Stimulated activated CD8-positive, alpha-beta memory T cell treated with anti-CD3 and anti-CD28 coated beads, Interleukin-2, amount 100 ng/mL, for 48 hours (primary cell): ENCODE measurements around the gene DRC1.
A peak's percentile ranks its signal among the peaks of the same experiment; 100 is the strongest.
"Not testable (repeated sequence)": the region's sequence is repeated elsewhere in the genome, so short reads cannot be mapped to it uniquely, and the experiment has no call there.

Experiments
- DNase-seq, 2 donors: peaks; one replicate each; pipeline ENCODE4 v3.0.0-alpha.2; 2020; ENCODE audit warnings: low read depth in 2 of 2

The DRC1 gene

DNA sequence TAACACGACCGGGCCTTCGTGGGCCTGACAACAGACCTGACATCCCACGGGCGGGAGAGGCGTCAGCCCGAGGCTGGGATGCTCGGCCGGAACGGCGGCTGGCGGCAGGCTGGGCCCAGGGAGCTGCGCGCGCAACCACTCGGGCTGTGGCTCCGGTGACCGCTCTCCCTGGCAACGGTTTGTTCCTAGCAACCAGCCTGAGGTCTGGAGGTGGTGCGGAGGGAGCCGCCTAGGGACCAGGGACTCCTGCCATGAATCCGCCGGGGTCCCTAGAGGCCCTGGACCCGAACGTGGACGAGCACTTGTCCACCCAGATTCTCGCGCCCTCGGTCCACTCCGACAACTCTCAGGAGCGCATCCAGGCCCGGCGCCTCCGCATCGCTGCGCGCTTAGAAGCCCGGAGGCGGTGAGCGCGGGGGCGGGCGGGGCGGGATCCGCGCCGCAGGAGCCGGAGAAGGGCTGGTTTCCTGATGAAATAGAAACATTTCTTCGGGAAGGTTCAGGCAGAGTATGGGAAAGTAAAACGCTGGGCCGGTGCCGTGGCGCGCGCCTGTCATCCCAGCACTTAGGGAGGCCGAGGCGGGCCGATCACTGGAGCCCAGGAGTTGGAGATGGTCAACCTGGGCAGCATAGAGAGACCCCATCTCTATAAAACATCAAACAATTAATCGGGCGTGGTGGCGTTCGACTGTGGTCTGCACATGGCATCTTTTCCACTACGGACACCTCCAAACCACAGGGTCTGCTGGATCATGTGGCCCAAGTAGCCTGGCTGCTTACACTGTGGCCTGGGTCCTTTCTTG lies at the start of gene DRC1:
DRC1 (plus strand) TSS at position 182 of the 803 bp plus-strand sequence; CDS start at position 252, 70 bp downstream.
- peak in 1 of 2 donors; percentile 32 for DNase-seq

DNA sequence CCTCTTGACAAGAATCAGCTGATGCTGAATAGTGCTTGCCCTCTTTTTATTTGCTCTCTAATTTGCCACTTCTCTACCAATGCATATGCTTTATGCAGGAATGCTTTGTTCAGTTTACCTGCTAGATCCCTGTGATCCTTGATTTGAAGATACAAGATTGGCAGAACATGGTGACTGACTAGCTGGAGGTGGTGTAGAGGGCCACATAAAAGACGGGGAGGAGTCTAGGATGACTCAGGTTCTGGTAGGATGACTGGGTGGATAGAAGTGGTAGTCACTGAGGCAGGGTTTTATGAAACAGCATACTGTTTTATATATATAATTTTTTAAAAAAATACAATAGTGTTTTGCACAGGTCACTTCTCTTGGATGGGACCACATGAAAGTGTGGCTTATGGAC lies 48.8 kb upstream of the DRC1 start:
- DNase-seq, result no peak

DNA sequence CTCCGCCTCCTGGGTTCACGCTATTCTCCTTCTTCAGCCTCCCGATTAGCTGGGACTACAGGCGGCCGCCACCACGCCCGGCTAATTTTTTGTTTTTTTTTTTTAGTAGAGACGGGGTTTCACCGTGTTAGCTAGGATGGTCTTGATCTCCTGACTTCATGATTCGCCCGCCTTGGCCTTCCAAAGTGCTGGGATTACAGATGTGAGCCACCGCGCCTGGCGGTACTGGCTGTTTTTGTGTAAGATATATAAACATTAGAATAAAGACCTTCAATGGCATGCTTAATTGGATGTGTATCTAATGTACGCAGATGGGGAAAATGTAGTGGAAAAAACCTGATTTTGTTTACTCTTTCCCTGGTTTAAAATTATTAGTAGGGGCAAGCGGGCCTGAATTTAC lies 47.3 kb upstream of the DRC1 start:
- DNase-seq, result not testable (repeated sequence)

DNA sequence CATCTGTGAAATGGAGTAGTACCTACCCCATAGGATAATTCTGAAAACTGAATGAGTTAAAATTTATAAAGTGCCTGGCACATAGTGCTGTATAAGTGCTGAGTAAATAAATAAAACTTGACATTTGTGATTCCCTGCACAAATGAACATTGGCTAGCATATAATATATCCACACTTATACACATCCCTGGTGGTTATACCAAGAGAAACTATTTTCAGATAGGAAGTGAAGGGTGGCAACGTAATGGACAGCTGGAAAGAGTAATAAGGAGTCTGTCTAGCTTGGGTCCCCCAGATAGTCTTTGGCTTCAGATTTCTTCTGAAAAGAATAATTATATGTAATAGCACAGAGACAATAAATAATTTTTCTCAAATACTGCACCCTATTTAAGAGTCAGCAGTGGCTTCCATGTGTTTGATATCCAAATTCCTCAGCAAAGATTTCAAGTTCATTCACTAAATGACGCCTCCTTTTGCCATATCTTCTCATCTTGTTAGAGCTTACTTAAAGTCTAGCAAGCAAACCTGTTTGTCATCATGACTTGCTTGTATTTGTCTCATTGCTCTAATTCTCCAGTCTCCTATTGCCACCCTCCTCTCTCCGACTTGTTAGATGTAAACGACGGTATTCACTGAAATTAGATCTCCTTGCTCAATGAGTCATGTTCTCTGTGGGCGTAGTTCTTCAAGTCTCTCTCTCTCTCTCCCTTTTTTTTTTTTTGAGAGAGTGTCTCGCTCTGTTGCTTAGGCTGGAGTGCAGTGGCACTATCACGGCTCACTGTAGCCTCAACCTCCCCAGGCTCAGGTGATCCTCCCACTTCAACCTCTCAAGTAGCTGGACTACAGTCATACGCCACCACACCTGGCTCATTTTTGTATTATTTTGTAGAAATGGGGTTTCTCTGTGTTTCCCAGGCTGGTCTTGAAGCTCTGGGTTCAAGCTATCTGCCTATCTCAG lies 46.4 kb upstream of the DRC1 start:
- DNase-seq, result no peak

DNA sequence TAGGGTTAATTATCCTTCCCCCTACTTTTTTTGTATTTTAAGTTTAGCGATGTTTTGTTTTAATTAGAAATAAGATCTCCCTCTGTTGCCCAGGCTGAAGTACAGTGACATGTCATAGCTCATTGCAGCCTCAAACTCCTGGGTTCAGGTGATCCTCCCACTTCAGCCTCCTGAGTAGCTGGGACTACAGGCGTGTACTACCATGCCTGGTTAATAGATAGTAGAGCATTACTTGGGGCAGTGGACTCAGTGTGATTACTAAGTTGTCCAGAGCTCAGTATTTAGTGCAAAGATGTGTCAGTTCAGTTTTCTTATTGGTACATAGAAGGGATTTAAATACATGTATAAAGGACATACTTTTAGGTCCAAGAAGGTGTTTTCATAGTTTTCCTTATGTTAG lies 45.6 kb upstream of the DRC1 start:
- no peak for DNase-seq

DNA sequence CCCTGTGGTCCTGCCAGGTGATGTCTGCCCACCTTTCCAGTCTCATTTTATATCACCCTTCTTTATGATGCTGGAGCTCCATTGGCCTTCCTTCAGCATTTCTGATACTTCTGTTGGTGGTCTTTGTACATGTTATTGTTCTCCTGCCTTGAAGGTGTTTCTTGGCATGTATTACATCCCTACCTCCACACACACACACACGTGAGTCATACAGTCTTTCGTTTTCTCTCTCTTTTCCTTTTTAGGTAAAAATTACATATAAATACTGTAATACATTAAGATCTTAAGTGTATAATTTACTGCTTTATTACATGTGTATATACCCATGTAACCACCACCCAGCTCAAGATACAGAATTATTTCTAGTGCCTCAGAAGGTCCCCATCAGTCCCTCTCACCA lies 44.9 kb upstream of the DRC1 start:
- no peak for DNase-seq

DNA sequence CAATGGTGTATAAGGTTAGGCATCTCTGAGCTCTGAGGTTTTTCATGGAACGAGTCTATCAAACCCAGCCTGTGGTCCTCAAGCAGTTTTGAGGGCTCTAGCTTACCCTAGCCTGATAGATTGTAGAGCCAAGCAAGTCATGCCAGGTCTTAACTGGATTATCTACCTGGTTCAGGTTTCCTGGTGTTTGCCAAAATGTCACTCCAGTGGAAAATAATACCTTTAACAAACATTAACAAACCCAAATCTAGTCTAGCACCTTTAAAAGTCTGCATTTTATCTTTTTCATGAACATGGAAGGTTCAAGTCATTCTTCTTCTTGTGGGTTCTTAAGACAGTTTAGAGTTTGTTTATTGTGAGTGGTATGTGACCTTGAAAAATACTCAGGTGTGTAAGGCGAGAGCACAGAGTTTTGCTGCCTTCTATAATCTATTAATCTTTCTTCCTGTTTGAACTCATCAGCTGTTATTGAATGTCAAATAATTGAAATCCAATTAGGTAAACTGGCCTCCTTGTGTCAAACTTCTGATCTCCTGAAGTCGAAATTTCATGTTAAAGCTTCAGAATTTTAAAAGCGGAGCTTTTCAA lies 41.7 kb upstream of the DRC1 start:
- no peak for DNase-seq

DNA sequence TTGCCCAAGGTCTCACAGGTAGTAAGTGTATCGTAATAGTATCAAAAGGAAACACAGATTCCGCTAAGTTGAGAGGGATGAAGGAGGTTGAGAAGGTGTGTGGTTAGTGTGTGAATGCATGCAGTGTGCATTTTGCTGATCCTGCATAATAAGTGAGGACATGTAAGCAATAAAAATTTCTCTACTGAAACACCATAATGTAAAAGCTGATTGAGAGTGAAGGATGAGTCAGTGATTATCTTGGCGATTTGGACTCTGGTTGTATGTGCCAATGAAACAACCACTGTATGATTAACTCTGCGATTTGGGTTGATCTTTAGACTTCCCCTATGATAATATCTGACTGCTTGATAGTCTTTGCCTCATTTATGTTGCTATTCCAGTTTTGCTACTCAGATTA lies 38.4 kb upstream of the DRC1 start:
- no peak for DNase-seq

DNA sequence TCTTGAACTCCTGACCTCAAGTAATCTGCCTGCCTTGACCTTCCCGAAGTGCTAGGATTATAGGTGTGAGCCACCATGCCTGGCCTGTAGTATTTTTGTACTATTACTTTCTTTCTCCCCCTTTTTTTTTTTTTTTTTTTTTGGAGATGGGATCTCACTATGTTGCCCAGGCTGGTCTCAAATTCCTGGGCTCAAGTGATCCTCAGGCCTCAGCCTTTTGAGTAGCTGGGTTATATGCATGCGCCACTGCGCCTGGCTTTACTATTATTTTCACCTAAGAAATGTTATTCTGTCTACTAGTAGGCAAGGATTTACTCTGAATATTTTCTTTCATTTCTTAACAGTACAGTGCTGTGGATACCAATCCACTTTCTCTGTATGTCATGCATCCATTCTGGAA lies 37.8 kb upstream of the DRC1 start:
- DNase-seq, result no peak

DNA sequence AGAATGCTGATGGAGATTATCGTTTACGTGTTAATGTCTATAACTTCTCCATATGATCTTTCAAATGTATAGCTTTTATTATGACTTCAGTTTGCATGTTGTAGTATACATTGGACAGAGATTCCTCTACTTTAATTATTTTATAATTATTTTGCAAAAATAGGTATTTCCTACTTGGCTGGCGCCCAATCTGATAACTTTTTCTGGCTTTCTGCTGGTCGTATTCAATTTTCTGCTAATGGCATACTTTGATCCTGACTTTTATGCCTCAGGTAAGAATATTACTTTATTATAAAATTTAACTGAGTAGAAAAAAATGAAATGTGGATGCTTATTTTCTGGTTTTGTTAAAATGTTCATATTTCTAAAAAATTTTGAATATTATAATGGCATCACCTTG lies 37.1 kb upstream of the DRC1 start:
- no peak for DNase-seq

DNA sequence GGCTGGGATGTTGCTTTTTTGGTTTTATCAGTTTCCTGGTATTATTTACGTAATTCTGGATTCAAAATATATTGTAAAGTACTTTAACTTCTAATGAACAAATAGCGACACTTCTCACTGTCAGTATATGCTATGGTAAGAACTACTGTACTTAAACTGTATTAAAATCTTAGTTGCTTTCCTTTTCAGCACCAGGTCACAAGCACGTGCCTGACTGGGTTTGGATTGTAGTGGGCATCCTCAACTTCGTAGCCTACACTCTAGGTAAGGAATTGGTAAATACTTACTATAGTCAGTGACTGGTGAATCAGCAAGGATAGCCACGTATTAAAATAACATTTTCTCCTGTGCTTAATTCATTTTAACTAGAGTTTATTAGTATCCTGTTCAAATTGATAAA lies 34.8 kb upstream of the DRC1 start:
- no peak for DNase-seq

DNA sequence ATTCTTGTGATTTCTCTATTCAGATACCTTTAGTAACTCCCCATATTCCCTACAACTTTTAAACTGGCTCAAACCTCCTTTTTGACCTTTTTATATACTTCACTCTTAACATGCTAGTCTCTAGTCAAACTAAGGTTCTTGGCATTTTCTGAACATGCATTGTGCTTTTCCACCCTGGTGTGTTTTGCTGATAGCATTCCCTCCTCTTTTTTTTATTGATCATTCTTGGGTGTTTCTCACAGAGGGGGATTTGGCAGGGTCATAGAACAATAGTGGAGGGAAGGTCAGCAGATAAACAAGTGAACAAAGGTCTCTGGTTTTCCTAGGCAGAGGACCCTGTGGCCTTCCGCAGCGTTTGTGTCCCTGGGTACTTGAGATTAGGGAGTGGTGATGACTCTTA lies 32.1 kb upstream of the DRC1 start:
- DNase-seq, result not testable (repeated sequence)

DNA sequence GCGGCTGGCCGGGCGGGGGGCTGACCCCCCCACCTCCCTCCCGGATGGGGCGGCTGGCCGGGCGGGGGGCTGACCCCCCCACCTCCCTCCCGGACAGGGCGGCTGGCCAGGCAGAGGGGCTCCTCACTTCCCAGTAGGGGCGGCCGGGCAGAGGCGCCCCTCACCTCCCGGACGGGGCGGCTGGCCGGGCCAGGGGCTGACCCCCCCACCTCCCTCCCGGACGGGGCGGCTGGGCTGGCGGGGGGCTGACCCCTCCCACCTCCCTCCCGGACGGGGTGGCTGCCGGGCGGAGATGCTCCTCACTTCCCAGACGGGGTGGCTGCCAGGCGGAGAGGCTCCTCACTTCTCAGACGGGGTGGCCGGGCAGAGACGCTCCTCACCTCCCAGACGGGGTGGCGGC lies 30.8 kb upstream of the DRC1 start:
- DNase-seq, result not testable (repeated sequence)

DNA sequence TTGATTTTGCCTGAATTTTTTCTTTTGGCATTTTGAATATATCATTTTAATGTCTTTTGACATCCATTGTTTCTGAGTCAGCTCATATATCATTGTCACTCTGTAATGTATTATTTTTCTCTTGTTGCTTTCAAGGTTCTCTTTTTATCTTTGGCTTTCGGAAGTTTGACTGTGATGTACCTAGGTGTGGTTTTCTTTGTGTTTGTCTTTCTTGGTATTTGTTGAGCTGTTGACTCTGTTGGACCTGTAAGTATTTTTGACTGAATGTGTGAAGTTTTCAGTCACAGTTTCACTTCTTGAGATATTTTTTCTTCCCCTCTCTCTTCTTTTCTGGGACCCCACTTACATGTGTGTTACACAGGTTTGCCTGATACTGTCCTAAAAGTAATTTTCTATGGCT lies 24.9 kb upstream of the DRC1 start:
- no peak for DNase-seq

DNA sequence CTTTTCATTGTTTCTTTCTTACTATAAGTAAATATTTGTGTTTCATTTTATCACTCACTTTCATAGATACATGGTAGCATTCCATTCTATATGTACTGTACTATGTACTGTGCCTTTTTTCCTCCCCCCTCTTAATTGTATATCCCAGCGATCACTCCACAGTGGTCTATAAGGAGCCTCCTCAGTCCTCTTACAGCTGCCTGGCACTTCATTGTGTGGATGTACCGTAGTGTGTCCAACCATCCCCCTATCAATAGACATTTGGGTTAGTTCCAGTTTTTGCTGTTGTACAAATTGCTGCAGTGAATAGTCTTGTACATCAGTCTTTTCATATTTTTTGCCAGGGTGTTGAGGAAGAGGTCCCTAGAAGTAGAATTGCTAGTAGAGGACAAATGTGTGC lies 21.4 kb upstream of the DRC1 start:
- DNase-seq, result no peak

DNA sequence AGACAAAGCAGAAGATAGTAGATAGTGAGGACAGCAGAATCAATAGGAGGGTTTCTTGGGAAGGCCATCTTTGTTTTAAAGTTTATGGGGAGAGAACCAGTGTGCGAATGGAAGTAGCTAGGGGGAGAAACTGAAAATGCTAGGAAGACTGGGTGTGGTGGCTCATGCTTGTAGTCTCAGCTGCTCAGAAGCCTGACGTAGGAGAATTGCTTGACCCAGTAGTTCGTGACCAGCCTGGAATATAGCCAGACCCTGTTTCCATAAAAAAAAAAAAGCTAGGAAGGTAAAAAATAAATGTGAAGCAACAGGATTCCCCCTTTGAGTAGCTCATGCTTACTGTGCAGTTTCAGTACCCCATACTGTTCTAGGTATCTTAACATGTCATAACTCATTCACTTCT lies 19.2 kb upstream of the DRC1 start:
- no peak for DNase-seq

DNA sequence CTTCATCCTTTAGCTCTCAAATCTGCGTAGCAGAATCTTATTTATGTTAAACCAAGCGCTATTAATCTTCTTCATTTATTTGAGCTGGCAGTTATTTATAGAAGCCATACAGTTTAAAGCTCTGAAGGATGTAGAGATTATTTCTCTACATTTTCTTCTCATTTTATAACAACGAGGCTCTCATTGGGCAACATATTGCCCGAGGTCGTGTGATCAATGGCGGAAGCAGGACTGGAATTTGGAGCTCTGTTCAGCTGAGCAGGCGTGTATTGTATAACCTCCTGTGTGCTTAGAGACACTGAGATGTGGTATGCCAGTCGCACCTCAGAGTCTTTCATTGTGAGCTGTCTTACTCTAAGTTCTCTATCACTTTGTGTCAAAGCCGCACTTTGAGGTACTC lies 17.5 kb upstream of the DRC1 start:
- DNase-seq, result no peak

DNA sequence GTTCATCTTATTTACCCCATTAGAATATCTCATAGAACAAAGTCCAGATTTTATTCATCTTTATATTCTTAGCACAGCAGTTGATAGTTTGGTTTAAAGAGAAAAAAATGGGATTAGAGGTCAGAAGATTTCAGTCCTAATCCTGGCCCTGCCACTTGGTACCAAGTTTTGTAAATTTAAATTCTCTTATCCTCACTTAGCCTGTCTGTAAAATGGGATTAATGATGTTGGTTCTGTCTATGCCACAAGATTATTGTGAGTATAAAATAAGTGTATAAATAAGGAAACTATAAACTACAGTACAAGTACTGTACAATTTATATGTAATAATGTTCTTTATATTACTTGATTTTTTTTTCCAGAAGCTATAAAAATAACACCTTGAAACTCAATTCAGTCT lies 17.1 kb upstream of the DRC1 start:
- DNase-seq, result no peak

DNA sequence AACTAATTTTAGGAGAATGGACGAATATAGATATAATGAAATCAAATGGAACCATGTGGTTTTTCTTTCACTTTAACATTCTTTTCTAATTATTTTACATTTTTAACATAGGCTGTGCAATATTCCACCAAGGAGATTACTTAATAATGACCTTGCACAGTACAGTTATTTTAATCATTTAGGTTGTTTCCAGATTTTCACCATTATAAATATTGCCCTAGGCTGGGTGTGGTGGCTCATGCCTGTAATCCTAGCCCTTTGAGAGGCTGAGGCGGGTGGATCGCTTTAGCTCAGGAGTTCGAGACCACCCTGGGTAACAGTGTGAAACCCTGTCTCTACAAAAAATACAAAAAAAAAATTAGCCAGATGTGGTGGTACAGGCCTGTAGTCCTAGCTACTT lies 14.5 kb upstream of the DRC1 start:
- DNase-seq, result no peak

DNA sequence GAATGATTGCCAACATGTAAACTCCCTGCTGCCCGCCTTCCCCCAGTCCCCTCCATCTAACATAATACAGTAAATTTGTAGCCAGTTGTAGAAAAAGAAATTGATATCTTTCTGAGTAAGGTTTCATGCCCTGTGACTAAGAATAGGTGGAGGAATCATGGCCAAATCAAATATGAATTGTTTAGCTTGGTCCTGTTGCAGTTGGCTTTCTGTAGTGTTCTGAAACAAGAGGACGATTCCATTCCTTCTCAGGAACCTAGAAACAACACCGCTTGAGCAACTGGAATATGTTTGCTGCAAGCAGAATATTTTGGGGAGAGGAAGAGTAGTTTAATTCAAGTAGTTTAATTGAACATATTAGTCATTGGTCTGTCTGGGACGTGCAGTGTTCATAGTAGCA lies 7.0 kb upstream of the DRC1 start:
- no peak for DNase-seq

DNA sequence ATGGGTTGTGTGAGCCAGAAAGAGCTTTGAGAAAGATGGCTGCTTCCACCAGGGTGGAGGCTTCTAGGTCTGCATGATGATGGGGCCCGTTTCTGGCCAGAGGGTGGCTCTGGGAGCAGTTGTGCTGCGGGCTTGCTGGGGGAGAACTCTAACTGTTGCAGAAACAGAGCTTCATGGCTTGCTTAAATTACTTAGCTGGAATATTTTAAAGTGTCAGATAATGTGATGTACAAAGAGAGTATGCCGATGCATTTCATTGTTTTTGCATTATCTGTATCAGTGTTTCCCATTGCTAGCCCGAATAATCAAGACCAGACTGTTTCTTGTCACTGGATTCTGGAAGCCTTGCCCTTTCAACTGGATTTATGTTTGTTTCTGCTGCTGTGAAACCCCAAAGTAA lies 6.3 kb upstream of the DRC1 start:
- DNase-seq, result no peak

DNA sequence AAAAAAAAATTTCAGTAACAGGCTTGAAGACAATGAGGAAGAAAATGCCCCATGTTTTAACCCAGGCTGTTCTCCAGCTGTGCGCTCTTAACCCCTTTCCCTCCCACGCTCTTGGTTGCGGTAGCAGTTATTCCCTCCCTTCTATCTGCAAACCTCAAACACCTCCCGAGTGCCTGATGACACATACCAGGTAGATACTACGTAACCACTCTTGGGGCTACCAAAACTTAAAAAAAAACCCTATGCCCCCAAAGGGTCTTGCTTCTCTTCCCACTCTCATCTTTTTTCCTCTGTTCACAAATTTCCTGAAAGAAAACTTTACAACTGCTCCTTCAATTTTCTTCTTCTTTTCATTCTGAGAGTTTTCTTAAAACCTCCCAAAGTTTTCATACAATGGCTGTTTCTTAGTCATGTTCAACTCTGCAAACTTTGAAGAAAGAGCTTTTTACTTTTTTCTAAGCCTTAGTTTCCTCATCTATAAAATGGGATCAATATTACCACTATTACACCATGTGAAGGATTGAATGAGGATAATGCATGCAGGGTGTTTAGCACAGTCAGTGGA lies 4.9 kb upstream of the DRC1 start:
- peak in 1 of 2 donors; percentile 16 for DNase-seq
